ENCODE results near the gene EPG5. TPM values are rescaled to one million over a fixed set of nuclear protein-coding genes. Genes with fewer than 3 reads are reported as not detected.

The EPG5 gene
- total and polyA plus RNA-seq, 4 donors, result 3.2 to 20.3 (median 11.1) TPM

GRCh38 chr18:45926691-45927090 is 40.4 kb downstream of the EPG5 start:
- Histone ChIP-seq H3K4me1 (ENCODE audit: control insufficient read depth in 4 of 4, insufficient read depth in 4 of 4, low read length in 3 of 4) (no peaks in the 10 kb centered on the region), H3K36me3 (ENCODE audit: control insufficient read depth in 4 of 4, insufficient read depth in 3 of 4, low read depth in 1 of 4, low read length in 3 of 4) (peaks cover 5 to 51% (median 48%) of the 10 kb centered on the region in 4 donors), H3K9me3 (ENCODE audit: control insufficient read depth in 4 of 4, low read length in 3 of 4) (no peaks in the 10 kb centered on the region), H3K9ac (ENCODE audit: low read depth in 1 of 2, low read length in 2 of 2) (no peak overlapping the region), H3K27me3 (ENCODE audit: control insufficient read depth in 4 of 4, insufficient read depth in 4 of 4, low read length in 3 of 4) (no peaks in the 10 kb centered on the region), H3K27ac (ENCODE audit: low read depth in 1 of 2, low read length in 2 of 2) (no peak overlapping the region), H3K4me3 (ENCODE audit: low read depth in 1 of 3, low read length in 3 of 3) (no peak overlapping the region)
- 98% methylated on average over 3 of the region's 3 CpGs for WGBS
- no peak for DNase-seq (ENCODE audit: low spot score)
- TF ChIP-seq MAX (IDR thresholded peaks at IDR 0.05), result no peak
- no peak for TF ChIP-seq YY1 (IDR thresholded peaks at IDR 0.05)
- no peak for TF ChIP-seq HNF4G (IDR thresholded peaks at IDR 0.05)
- TF ChIP-seq RAD21 (IDR thresholded peaks at IDR 0.05), result no peak
- TF ChIP-seq RXRA (IDR thresholded peaks at IDR 0.05), result no peak
- no peak for TF ChIP-seq HNF4A (conservative IDR thresholded peaks at IDR 0.05)
- no peak for TF ChIP-seq REST (IDR thresholded peaks at IDR 0.05)
- no peak for TF ChIP-seq TAF1 (conservative IDR thresholded peaks at IDR 0.05)
- TF ChIP-seq JUND (IDR thresholded peaks at IDR 0.05), result no peak
- TF ChIP-seq FOXA1 (IDR thresholded peaks at IDR 0.05), result no peak
- TF ChIP-seq SP1 (IDR thresholded peaks at IDR 0.05), result no peak
- no peak for TF ChIP-seq EGR1 (IDR thresholded peaks at IDR 0.05; ENCODE audit: low read depth in 2 of 2)
- TF ChIP-seq GABPA (IDR thresholded peaks at IDR 0.05 in 1 of 2, conservative IDR thresholded peaks at IDR 0.05 in 1 of 2), result no peak

GRCh38 chr18:45926085-45926484 is 41.0 kb downstream of the EPG5 start:
- peaks cover 2 to 50% (median 49%) of the 10 kb centered on the region in 4 donors for H3K36me3 ChIP-seq (ENCODE audit: control insufficient read depth in 4 of 4, insufficient read depth in 3 of 4, low read depth in 1 of 4, low read length in 3 of 4)
- no peak for TF ChIP-seq ZBTB33 (IDR thresholded peaks at IDR 0.05)
- no peak for TF ChIP-seq SP1 (IDR thresholded peaks at IDR 0.05)
- no peak for TF ChIP-seq FOXA2 (IDR thresholded peaks at IDR 0.05)
- TF ChIP-seq EGR1 (IDR thresholded peaks at IDR 0.05; ENCODE audit: low read depth in 2 of 2), result no peak
- TF ChIP-seq CTCF (IDR thresholded peaks at IDR 0.05; ENCODE audit: low read depth, low read length, missing input control), result no peak
- no peak for TF ChIP-seq TAF1 (conservative IDR thresholded peaks at IDR 0.05)
- no peak for TF ChIP-seq YY1 (IDR thresholded peaks at IDR 0.05)
- TF ChIP-seq RXRA (IDR thresholded peaks at IDR 0.05), result no peak
- no peak for TF ChIP-seq MAX (IDR thresholded peaks at IDR 0.05)
- no peak for TF ChIP-seq HNF4A (conservative IDR thresholded peaks at IDR 0.05)
- no peak for TF ChIP-seq ATF3 (IDR thresholded peaks at IDR 0.05)
- WGBS, result 93% methylated on average over 3 of the region's 3 CpGs
- no peaks in the 10 kb centered on the region for H3K4me1 ChIP-seq (ENCODE audit: control insufficient read depth in 4 of 4, insufficient read depth in 4 of 4, low read length in 3 of 4)
- H3K27me3 ChIP-seq (ENCODE audit: control insufficient read depth in 4 of 4, insufficient read depth in 4 of 4, low read length in 3 of 4), result no peaks in the 10 kb centered on the region
- no peak for DNase-seq (ENCODE audit: low spot score)
- H3K27ac ChIP-seq (ENCODE audit: low read depth in 1 of 2, low read length in 2 of 2), result no peak overlapping the region
- no peaks in the 10 kb centered on the region for H3K9me3 ChIP-seq (ENCODE audit: control insufficient read depth in 4 of 4, low read length in 3 of 4)
- H3K9ac ChIP-seq (ENCODE audit: low read depth in 1 of 2, low read length in 2 of 2), result no peak overlapping the region
- no peak overlapping the region for H3K4me3 ChIP-seq (ENCODE audit: low read depth in 1 of 3, low read length in 3 of 3)
